Measurements from ENCODE around the gene C10orf71.

GRCh38 chr10:49264177-49264677, 34.7 kb upstream of the C10orf71 start:
- TF ChIP-seq FOSL2 (IDR thresholded peaks at IDR 0.05) (no peak), FOSL2 (CRISPR knock-in tag; IDR thresholded peaks at IDR 0.05) (no peak), ELK1 (IDR thresholded peaks at IDR 0.05; ENCODE audit: low read depth, low read length) (no peak), CTCF (IDR thresholded peaks at IDR 0.05) (no peak), NFE2L2 (conservative IDR thresholded peaks at IDR 0.05; ENCODE audit: low read length) (no peak), CEBPB (IDR thresholded peaks at IDR 0.05) (no peak), HOXB5 (CRISPR knock-in tag; IDR thresholded peaks at IDR 0.05) (no peak), POLR2A (IDR thresholded peaks at IDR 0.05; ENCODE audit: low read length) (no peak), REST (IDR thresholded peaks at IDR 0.05) (no peak), HOXA7 (CRISPR knock-in tag; IDR thresholded peaks at IDR 0.05) (no peak), CBX2 (IDR thresholded peaks at IDR 0.05; ENCODE audit: borderline replicate concordance, low read depth) (no peak), PHF8 (IDR thresholded peaks at IDR 0.05; ENCODE audit: borderline replicate concordance, low read depth) (no peak), ZNF302 (CRISPR knock-in tag; IDR thresholded peaks at IDR 0.05) (no peak)

All from A549 (cell line).